ENCODE data around the gene THUMPD1.

THUMPD1 gene

GRCh38 chr16:20747030-20747816 lies 5.6 kb upstream of the THUMPD1 start:
- no peak overlapping the region for H3K27ac ChIP-seq (ENCODE audit: low read length)
- H3K4me3 ChIP-seq (ENCODE audit: low read length) = no peak overlapping the region
- H3K36me3 ChIP-seq (ENCODE audit: insufficient read depth, low read depth, low read length) = no peaks in the 10 kb centered on the region
- H3K4me1 ChIP-seq (ENCODE audit: insufficient read depth, low read length) = no peaks in the 10 kb centered on the region
- no peak overlapping the region for H3K9ac ChIP-seq (ENCODE audit: low read depth, low read length)
- no peaks in the 10 kb centered on the region for H3K27me3 ChIP-seq (ENCODE audit: insufficient read depth, low read length)
- H3K9me3 ChIP-seq (ENCODE audit: insufficient read depth, low read depth, low read length) = peaks cover 11% of the 10 kb centered on the region

GRCh38 chr16:20746461-20746860 lies 4.8 kb upstream of the THUMPD1 start:
- Histone ChIP-seq H3K27me3 (ENCODE audit: insufficient read depth, low read length) (no peaks in the 10 kb centered on the region), H3K9me3 (ENCODE audit: insufficient read depth, low read depth, low read length) (peaks cover 11% of the 10 kb centered on the region), H3K9ac (ENCODE audit: low read depth, low read length) (no peak overlapping the region), H3K27ac (ENCODE audit: low read length) (no peak overlapping the region), H3K4me3 (ENCODE audit: low read length) (no peak overlapping the region), H3K36me3 (ENCODE audit: insufficient read depth, low read depth, low read length) (no peaks in the 10 kb centered on the region), H3K4me1 (ENCODE audit: insufficient read depth, low read length) (no peaks in the 10 kb centered on the region)

GRCh38 chr16:20744922-20745440 lies 3.4 kb upstream of the THUMPD1 start:
- no peaks in the 10 kb centered on the region for H3K36me3 ChIP-seq (ENCODE audit: insufficient read depth, low read depth, low read length)
- no peak overlapping the region for H3K27ac ChIP-seq (ENCODE audit: low read length)
- no peak overlapping the region for H3K4me3 ChIP-seq (ENCODE audit: low read length)
- H3K4me1 ChIP-seq (ENCODE audit: insufficient read depth, low read length) = no peaks in the 10 kb centered on the region
- H3K9me3 ChIP-seq (ENCODE audit: insufficient read depth, low read depth, low read length) = peaks cover 11% of the 10 kb centered on the region
- no peak overlapping the region for H3K9ac ChIP-seq (ENCODE audit: low read depth, low read length)
- H3K27me3 ChIP-seq (ENCODE audit: insufficient read depth, low read length) = no peaks in the 10 kb centered on the region

- H3K9ac ChIP-seq (ENCODE audit: low read depth, low read length) = no peak overlapping the region
- H3K27ac ChIP-seq (ENCODE audit: low read length) = no peak overlapping the region
- peaks cover 5% of the 10 kb centered on the region for H3K36me3 ChIP-seq (ENCODE audit: insufficient read depth, low read depth, low read length)
- H3K4me1 ChIP-seq (ENCODE audit: insufficient read depth, low read length) = no peaks in the 10 kb centered on the region
- H3K4me3 ChIP-seq (ENCODE audit: low read length) = no peak overlapping the region
- peaks cover 10% of the 10 kb centered on the region for H3K9me3 ChIP-seq (ENCODE audit: insufficient read depth, low read depth, low read length)
- H3K27me3 ChIP-seq (ENCODE audit: insufficient read depth, low read length) = no peaks in the 10 kb centered on the region
Observed at GRCh38 chr16:20743591-20743990, 2.0 kb upstream of the THUMPD1 start.

GRCh38 chr16:20740901-20741521 lies 607 bp downstream of the THUMPD1 start:
- H3K4me3 ChIP-seq (ENCODE audit: low read length) = peak overlapping the region; percentile 99
- no peaks in the 10 kb centered on the region for H3K27me3 ChIP-seq (ENCODE audit: insufficient read depth, low read length)
- H3K9me3 ChIP-seq (ENCODE audit: insufficient read depth, low read depth, low read length) = no peaks in the 10 kb centered on the region
- H3K9ac ChIP-seq (ENCODE audit: low read depth, low read length) = peak overlapping the region; percentile 93
- H3K27ac ChIP-seq (ENCODE audit: low read length) = no peak overlapping the region
- peaks cover 31% of the 10 kb centered on the region for H3K36me3 ChIP-seq (ENCODE audit: insufficient read depth, low read depth, low read length)
- no peaks in the 10 kb centered on the region for H3K4me1 ChIP-seq (ENCODE audit: insufficient read depth, low read length)

GRCh38 chr16:20740007-20740883 lies 1.4 kb downstream of the THUMPD1 start:
- H3K9me3 ChIP-seq (ENCODE audit: insufficient read depth, low read depth, low read length) = no peaks in the 10 kb centered on the region
- no peaks in the 10 kb centered on the region for H3K4me1 ChIP-seq (ENCODE audit: insufficient read depth, low read length)
- peak overlapping the region; percentile 99 for H3K4me3 ChIP-seq (ENCODE audit: low read length)
- peak overlapping the region; percentile 87; the same call in 1 of the 2 replicates for H3K9ac ChIP-seq (ENCODE audit: low read depth, low read length)
- H3K36me3 ChIP-seq (ENCODE audit: insufficient read depth, low read depth, low read length) = peaks cover 38% of the 10 kb centered on the region
- no peak overlapping the region for H3K27ac ChIP-seq (ENCODE audit: low read length)
- no peaks in the 10 kb centered on the region for H3K27me3 ChIP-seq (ENCODE audit: insufficient read depth, low read length)

GRCh38 chr16:20735490-20735889 lies 6.1 kb downstream of the THUMPD1 start:
- Histone ChIP-seq H3K4me1 (ENCODE audit: insufficient read depth, low read length) (no peaks in the 10 kb centered on the region), H3K27me3 (ENCODE audit: insufficient read depth, low read length) (no peaks in the 10 kb centered on the region), H3K4me3 (ENCODE audit: low read length) (no peak overlapping the region), H3K36me3 (ENCODE audit: insufficient read depth, low read depth, low read length) (peaks cover 50% of the 10 kb centered on the region), H3K9ac (ENCODE audit: low read depth, low read length) (no peak overlapping the region), H3K27ac (ENCODE audit: low read length) (no peak overlapping the region), H3K9me3 (ENCODE audit: insufficient read depth, low read depth, low read length) (no peaks in the 10 kb centered on the region)

GRCh38 chr16:20734782-20735181 lies 6.8 kb downstream of the THUMPD1 start:
- no peaks in the 10 kb centered on the region for H3K27me3 ChIP-seq (ENCODE audit: insufficient read depth, low read length)
- H3K9ac ChIP-seq (ENCODE audit: low read depth, low read length) = no peak overlapping the region
- H3K4me3 ChIP-seq (ENCODE audit: low read length) = no peak overlapping the region
- no peak overlapping the region for H3K27ac ChIP-seq (ENCODE audit: low read length)
- H3K36me3 ChIP-seq (ENCODE audit: insufficient read depth, low read depth, low read length) = peaks cover 50% of the 10 kb centered on the region
- no peaks in the 10 kb centered on the region for H3K4me1 ChIP-seq (ENCODE audit: insufficient read depth, low read length)
- no peaks in the 10 kb centered on the region for H3K9me3 ChIP-seq (ENCODE audit: insufficient read depth, low read depth, low read length)

- Histone ChIP-seq H3K4me1 (ENCODE audit: insufficient read depth, low read length) (no peaks in the 10 kb centered on the region), H3K27ac (ENCODE audit: low read length) (no peak overlapping the region), H3K27me3 (ENCODE audit: insufficient read depth, low read length) (no peaks in the 10 kb centered on the region), H3K9me3 (ENCODE audit: insufficient read depth, low read depth, low read length) (no peaks in the 10 kb centered on the region), H3K4me3 (ENCODE audit: low read length) (no peak overlapping the region), H3K36me3 (ENCODE audit: insufficient read depth, low read depth, low read length) (peaks cover 49% of the 10 kb centered on the region), H3K9ac (ENCODE audit: low read depth, low read length) (no peak overlapping the region)
Observed at GRCh38 chr16:20734056-20734455, 7.6 kb downstream of the THUMPD1 start.

GRCh38 chr16:20729141-20729540 lies 12.5 kb downstream of the THUMPD1 start:
- Histone ChIP-seq H3K9me3 (ENCODE audit: insufficient read depth, low read depth, low read length) (no peaks in the 10 kb centered on the region), H3K36me3 (ENCODE audit: insufficient read depth, low read depth, low read length) (peaks cover under 1% of the 10 kb centered on the region; the same call in 1 of the 2 replicates), H3K27me3 (ENCODE audit: insufficient read depth, low read length) (no peaks in the 10 kb centered on the region), H3K4me1 (ENCODE audit: insufficient read depth, low read length) (no peaks in the 10 kb centered on the region), H3K27ac (ENCODE audit: low read length) (no peak overlapping the region), H3K4me3 (ENCODE audit: low read length) (no peak overlapping the region), H3K9ac (ENCODE audit: low read depth, low read length) (no peak overlapping the region)

- no peaks in the 10 kb centered on the region for H3K36me3 ChIP-seq (ENCODE audit: insufficient read depth, low read depth, low read length)
- H3K27ac ChIP-seq (ENCODE audit: low read length) = no peak overlapping the region
- H3K27me3 ChIP-seq (ENCODE audit: insufficient read depth, low read length) = no peaks in the 10 kb centered on the region
- no peak overlapping the region for H3K9ac ChIP-seq (ENCODE audit: low read depth, low read length)
- no peak overlapping the region for H3K4me3 ChIP-seq (ENCODE audit: low read length)
- no peaks in the 10 kb centered on the region for H3K4me1 ChIP-seq (ENCODE audit: insufficient read depth, low read length)
- H3K9me3 ChIP-seq (ENCODE audit: insufficient read depth, low read depth, low read length) = no peaks in the 10 kb centered on the region
Observed at GRCh38 chr16:20727181-20727580, 14.4 kb downstream of the THUMPD1 start.

Data from iPS-20b (cell line).